ENCODE data around the gene HS3ST4. TPM values are rescaled to one million over a fixed set of nuclear protein-coding genes. Genes with fewer than 3 reads are reported as not detected.
"Not testable (repeated sequence)": the region's sequence is repeated elsewhere in the genome, so short reads cannot be mapped to it uniquely, and the experiment has no call there.

Gene HS3ST4
- polyA plus RNA-seq, 1 donor, result not detected

DNA sequence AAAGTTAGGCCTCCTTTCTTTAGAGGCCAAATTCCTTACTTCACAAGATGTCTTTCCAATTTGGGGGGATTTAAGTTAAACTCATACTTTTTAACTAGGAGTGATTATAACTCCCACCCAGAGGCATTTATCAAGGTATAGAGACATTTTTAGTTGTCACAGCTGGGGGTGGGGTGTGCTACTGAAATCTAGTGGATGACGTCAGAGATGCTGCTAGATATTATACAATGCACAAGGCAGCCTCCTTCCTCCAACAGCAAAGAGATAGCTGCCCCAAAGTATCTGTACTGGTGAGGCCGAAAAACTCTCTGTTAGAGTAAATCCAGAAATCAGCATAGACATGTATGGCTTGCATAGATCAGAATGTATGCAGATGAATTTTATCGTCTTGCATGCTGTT, 324.0 kb downstream of the HS3ST4 start:
- no peak for DNase-seq

DNA sequence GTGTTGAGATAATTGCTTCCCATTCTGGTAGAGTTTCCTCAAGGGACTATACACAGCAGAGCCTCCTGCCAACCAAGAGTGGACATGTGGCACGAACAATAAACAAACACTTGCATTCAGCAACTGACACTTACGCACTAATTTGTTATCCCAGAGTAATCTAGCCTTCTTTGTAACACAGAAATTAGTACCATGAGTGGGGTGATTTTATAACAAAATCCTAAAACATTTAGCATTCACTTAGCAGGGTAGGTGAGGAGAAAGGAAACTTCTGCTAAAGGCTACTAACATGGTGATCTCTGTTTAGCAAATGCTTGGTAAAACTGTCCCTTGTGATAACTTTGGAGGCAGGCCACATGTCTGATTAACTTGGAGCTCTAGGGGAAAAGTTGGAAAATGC, 325.2 kb downstream of the HS3ST4 start:
- DNase-seq, result no peak

DNA sequence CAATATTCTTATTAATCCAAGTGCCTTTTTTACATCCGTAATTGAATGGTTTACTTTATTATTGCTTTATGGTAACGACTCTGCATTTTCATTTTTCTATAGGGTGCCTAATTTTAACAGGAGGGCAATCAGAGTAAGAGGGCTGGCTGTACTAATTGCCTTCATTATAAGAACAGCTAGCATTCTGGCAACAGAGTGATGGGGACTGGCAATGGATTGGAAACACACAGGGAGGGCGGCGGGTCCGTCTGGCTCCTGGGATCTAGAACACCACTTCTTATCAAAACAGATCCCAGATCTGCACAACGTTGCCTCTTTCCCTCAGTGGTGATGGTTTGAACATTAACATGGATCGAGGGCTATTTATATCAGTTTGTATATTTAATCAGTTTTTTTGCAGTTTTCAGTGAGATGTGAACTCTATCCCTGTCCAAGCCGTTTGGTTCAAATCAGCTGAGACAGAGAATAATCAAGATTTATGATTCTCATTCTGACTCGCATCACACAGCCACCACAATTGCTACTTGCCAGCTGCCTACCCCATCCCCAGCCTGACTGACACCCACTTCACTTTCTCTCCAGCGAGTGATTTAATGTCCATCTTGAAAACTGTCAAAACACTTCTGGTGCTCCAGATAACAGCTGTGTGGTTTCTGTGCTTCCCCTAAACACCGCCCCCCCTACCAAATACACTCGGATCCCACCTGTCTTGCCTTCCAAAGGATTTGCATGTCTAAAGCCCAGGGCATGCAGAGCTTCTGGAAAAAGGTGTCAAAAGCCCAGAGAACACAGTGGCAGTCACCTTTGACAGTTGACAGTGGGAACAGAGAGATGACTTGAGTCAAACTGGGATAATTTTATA, 327.9 kb downstream of the HS3ST4 start:
- DNase-seq, result no peak

DNA sequence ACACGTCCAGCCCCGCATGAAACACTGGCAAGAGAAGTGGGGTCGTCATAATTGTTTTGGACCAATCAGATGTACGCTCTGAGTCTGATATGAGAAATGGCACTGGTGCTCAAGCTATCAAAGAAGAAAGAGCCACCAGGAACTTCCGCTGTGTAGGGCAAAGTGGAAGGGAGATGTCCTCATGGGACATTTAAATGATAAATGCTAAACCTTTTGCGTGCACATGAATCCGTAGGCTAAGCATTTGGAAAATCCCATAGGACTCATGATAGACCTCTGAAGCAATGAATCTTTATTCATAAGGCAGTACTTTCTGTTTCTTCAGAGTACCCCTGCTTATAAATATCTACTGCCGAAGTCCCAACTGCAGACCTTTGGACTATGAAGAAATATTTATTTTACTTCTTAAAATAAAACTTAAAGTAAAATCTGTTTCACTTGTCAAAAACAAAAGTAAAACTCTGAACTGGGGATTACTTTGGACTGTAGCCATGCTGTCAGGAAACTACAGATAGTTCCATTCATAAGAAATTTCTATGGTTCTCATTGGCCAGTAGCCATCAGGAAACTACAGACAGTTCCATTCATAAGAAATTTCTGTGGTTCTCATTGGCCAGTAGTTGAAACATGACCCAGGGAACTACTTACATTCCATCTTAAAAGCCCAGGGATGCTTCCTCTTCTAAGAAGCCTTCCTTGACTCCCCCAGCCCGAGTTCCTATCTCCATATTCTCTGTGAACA, 335.1 kb downstream of the HS3ST4 start:
- peak; percentile 24 for DNase-seq

DNA sequence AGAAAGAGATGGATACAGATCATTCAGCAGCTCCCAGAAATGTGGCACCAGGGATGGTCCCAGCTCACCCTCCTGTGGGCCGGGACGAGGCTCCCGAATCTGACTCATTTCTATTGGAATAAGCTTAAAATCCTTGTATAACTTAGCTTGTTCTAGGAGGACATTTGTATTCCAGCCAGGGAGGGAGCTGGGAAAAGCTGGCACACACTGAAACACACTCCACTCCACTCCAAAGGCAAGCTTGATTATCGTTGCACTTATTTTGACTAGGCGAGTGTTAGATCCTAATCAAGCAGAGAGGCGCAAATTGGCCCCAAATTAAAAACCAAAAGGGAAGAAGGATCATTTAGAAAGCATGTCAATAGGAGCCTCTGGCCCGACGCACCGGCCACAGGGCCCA, 339.5 kb downstream of the HS3ST4 start:
- no peak for DNase-seq

DNA sequence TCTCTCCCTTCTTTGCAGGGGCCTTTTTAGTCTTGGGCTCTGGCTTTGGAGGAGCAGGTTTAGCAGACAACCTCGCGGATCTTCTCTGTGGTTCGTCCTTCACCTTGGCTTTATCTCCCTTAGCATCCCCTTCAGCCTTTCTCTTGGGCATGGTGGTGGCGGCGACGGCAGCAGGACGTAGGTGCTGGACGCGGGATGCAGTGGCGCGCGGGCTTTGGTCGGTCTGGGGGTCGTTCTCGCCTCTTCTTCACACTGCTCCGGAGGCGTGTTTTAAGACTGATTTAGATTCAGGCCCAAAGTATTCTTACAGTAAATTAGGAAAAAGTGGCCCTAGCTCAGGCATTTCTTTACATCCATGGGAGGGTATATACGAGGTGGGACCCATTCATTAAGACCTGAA, 340.9 kb downstream of the HS3ST4 start:
- DNase-seq, result not testable (repeated sequence)

DNA sequence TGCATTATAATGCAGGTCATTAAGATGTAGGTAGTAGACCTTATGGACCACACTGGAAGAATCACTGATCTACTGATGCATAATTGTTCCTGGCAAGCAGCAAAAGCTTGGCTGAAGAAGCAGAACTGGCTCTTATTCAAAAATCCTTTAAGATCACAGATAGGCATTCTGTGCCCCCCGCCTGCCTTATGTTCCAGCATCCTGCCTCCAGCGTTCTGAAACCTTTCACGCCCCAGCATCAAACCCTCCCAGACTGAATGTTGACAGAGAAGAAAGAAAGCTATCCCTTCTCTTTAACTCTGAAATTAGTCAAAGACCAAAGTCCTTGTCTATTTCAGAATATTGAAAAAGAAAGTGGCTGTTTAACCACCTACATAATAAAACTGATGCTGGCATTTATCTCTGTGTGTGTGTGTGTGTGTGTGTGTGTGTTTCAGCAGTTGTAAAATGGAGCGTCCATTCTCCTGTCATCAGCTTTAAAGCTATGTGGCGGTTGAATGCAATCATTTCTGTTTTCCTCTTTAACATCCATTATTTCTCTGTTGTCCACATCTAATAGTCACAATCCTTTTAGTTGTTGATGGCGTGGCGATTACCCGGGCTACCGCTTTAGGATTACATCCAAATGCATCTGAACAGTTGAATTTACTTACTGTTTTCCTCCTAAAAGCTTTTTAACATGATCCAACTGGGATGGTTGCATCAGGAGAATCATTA, 350.4 kb downstream of the HS3ST4 start:
- no peak for DNase-seq

DNA sequence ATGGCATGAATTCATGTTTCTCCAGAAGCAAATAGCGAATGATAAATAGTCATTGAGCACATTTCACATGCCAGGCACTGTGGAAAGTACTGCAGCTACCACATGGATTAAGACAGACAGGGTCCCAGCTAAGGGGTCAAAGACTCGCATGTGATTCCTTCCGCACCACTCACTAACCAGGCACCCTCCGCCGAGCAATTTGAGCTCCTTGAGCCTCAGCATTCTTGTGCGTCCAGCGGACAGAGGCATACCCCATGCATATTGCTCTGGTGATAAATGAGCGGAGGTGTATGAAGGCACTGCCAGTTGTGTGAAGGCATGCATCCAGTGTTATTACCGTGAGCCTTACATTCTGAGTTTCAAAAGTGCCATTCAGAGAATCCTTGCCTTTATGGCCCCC, 358.7 kb downstream of the HS3ST4 start:
- DNase-seq, result no peak

DNA sequence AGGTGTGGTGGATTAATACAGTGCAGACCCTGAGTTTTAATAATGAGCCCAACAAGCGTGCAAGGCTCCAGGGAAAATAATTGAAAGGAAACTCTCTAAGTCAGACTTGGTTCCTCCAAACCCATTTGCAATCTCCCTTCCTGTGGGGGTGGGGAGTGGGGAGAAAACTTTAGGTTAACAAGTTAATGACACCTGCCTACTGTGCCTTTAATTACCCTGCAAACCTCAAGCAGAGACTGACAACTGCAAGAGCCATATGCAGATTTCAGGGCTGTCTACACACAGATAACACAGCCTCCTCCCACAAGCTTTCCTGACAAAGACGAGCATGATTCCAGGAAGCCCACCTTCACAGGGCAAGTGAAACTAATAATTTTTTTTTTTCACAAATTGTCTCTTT, 359.3 kb downstream of the HS3ST4 start:
- no peak for DNase-seq

DNA sequence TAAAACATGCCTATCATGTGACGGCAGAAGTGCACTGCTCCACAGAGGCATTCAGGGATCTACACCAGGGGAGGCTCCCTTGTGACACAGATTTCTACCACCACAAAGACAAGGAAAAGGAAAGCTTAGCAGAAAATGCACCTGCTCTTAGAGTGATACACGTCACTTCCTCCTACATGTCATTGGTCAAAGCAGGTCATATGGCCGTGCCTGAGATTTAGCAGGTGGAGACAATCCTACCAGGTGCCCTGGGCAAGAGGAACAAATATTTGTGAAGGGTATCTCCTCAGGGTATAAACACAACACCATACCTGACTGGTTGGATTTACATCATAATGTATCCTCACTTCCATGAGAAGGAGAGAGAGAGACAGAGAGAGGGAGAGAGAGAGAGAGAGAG, 362.1 kb downstream of the HS3ST4 start:
- DNase-seq, result no peak

DNA sequence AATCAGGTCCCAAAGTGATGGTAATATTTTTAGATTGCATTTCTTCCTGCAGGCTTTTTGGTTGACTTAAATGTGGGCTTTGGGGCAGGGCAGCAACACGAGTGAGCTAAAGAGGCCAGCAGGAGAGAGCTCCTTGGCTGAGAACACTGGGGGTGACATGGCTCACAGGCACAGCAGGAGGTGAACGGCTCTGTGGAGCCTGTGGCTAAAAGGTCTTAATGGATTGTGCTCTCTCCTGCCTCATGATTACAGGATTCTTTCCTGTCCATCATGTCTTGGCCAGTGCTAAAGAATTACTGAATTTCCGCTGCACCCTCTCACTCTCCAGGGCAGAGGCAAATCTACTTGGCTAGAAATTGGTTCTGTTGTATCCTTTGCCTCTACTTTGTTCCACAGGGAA, 366.6 kb downstream of the HS3ST4 start:
- no peak for DNase-seq

DNA sequence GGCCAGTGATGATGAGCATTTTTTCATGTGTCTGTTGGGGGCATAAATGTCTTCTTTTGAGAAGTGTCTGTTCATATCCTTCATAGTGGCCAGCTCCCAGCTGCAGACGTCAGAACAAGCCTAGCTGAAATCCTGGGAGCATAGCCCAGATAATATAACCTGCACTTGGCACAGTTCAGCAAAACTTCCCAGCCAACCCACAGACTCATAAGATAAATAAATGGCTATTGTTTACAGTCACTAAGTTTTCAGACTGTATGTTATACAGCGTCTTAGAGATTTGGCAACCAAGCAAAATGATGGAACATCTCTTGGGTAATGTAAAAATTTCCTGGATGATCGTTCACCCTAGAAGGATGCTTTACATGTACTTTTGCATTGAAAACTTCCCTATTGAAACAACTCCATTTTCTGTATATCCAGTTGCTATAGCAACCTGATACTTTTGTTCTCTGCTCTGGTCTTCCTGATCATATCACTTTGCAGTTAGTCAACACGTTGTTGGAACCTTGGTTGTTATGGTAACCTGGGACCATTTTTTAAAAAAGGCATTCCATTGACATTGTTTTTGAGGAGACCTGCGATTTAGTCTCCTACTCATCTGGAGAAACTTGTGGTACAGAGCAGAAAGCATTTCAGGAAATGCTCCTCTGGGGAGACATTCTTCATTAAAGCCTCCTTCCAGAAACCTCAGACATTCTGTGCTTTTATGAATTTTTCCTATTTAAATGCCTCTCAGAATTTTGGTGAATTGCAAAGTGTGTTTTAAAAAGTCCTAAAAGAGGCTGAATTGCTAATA, 378.7 kb downstream of the HS3ST4 start:
- peak; percentile 87 for DNase-seq

DNA sequence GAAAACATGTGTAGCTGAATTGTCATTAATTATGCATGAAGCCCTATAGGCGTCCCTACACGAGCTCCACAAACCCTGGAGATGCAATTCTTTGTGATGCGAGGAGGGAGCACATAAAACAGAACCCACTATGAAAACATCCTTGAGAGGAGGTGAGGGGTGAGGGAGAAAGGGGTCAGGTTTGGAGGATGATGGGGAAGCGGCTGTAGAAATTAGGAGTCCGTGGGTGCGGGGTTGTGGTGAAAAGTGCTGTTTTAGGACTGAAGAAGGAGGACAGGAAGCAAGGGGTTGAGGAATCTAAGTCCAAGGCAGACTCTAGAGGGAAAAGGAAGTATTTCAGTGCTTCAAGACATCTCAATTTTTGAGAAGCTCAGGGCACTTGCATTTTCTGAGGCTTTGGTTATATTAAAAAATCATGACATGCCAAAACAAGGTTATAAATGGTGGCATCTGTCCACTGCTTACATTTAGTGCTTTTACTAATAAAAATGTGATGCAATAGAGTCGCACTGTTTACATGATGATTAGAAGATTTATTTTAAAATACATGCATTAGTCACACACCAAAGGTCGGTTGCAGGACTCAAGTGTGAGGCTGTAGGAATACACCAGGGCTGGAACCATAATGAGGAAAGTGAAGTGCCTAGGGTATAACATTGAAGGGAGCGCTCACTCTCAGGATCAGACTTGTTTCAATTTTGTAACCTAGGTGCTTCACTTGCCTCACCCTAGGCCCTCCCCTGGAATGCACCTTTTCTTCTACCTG, 379.5 kb downstream of the HS3ST4 start:
- peak; percentile 34 for DNase-seq

DNA sequence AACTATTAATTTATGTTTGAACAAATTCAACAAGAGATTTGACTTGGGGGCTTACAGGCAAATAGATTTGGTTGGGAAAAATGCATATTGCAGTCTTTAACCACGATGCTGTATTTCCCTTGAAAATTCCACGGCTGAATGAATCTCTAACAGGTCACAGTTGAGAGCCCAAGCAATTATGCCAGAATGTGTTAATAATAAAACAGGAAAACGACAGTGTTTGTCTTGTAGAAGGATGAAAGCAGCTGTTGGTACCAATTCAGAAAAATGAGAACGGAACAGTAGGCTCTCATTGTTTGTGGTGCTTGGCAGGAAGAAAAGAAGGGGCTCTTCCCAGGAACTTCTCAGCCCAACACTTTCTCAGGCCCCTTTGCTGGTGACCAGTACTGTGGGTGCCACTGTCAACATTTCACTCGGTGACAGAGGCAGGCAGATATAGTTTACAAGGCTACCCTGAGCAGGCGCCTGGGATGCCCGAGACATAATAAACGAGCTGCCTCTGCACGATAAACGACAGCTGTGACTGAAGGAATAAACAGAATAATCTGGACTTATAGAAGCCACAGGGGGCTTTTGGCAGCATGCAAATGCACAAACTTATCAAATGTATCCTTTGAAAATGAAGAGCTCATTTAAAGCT, 387.1 kb downstream of the HS3ST4 start:
- no peak for DNase-seq

DNA sequence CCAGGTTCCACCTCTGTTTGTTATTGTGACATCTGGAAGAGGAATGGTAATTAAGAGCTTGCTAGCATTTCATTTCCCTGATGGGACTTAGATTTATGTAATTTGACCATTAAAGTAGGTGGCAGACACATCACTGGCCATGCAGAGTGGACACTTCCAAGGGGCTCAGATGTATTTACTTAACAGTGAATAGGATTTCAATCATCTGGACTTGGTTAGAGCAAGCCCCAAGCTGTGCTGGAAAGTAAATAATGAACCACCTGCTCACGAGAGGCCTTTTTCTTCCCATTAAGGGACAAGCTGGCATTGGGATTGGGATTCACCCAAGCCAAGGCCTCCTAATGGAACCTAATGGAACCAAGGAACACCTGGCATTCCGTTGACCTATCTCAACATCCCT, 395.3 kb downstream of the HS3ST4 start:
- DNase-seq, result no peak

DNA sequence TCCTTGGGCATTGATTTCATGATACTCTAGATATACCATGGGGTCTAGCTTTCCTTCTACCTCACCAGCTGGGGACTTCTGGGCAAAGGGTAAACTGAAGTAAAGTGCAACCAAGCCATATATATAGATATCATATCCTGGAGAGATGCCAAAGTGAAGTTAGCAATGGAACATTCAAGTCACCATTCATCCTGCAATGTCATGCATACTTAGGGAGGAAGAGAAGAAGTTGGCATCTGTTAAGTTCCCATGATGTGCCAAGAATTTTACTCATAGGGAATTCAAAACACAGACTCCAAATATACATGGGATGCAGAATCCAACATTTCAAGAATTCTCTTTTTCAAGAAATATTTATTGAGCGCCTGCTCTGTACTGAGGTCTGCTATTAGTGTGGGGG, 399.8 kb downstream of the HS3ST4 start:
- no peak for DNase-seq

DNA sequence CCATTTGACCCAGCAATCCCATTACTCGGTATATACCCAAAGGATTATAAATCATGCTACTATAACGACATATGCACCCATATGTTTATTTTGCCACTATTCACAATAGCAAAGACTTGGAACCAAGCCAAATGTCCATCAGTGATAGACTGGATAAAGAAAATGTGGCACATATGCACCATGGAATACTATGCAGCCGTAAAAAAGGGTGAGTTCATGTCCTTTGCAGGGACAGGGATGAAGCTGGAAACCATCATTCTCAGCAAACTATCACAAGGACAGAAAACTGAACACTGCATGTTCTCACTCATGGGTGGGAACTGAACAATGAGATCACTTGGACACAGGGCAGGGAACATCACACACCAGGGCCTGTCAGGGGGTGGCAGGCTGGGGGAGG, 406.4 kb downstream of the HS3ST4 start:
- DNase-seq, result not testable (repeated sequence)

DNA sequence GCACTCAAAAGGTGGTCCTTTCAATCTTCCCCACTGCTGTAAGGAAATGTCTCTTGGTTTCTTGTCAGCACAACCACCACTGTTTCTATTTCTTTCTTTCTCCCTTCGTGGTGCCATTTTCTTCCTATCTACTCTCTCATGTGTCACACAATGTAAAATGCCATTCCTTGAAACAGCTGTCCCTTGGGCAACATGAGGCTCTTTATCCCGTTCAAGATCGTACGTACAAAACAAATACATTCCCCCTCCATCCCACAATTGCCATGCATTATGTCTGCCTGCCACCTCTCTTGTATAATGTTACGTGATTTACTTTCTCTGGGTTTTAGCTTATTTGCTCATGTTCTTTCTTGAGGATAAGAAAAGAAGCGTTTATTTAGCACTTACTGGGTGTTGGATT, 410.6 kb downstream of the HS3ST4 start:
- DNase-seq, result no peak

DNA sequence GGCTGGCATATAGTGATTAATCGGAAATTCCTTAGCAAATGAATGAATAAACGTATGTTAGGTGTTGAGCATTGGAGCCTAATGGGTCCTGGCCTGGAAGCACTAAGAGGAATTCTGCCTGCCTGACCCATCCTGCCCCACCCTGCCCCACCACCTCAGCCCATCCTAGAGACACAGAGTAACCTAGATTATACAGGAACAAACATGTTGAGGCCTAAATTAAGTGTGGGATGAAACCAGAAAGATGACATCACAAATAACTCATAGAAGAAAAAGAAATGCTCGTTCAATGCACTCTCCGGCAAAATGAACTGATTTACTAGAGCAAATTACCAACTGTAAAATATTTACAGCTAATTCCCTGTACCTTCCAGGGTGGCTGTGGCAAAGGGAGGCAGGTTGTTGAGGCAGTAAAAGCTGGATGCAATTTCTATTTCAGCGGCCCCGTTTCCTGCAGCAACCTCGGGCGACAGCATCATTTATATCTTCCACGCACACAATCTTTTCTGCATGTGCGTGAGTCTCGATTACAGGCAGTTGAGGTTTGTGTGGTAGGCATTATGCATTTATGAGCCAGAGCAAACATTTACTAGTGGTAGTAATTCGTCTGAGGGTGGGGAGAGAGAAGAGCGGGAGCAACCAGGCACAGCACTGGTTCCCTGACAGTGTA, 417.2 kb downstream of the HS3ST4 start:
- DNase-seq, result no peak

DNA sequence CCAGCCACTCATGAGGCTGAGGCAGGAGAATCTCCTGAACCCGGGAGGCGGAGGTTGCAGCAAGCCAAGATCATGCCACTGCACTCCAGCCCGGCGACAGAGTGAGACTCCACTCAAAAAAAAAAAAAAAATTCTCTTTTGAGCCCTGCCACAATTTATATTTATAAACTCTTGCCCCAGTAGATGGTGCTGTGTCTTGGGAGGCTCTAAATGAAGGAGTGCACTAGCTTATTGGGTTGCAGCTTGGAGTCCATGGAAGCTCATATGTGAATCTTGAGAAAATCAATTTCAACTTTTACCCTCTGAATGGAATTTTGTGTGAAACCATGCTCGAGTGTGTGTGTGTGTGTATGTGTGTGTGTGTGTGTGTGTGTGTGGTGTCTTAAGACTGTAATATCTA, 420.1 kb downstream of the HS3ST4 start:
- no peak for DNase-seq

DNA sequence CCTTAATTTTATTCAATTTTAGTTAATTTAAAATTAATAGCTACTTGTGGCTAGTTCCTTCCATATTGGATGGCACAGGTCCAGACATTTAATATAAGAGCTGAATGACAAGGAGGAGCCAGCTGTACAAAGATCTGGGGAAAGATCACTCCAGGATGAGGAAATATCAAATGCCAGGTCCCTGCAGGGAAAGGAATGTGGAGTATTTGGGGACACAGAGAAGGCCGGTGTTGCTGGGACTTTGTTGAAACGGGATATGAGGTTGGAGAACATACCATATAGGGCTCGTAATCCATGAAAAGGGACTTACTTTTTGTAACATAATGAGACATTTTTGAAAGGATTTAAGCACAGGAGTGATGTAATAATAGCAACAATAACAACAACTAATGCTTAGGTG, 426.8 kb downstream of the HS3ST4 start:
- no peak for DNase-seq
